ENCODE results near the gene CUZD1.

The CUZD1 gene

GRCh38 chr10:122854648-122855047, 9.0 kb upstream of the CUZD1 start:
- DNase-seq, result peak in 1 of 2 donors; percentile 2
- peaks cover 3 to 5% of the 10 kb centered on the region in 2 experiments for H3K4me1 ChIP-seq (ENCODE audit: control insufficient read depth in 1 of 2, insufficient read depth in 2 of 2, low read length in 2 of 2)
- H3K9me3 ChIP-seq (ENCODE audit: insufficient read depth, low read depth, low read length), result no peaks in the 10 kb centered on the region
- no peak overlapping the region for H2BK120ac ChIP-seq (ENCODE audit: insufficient read depth, low read length, poor library complexity)
- no peaks in the 10 kb centered on the region for H3K79me2 ChIP-seq (ENCODE audit: control insufficient read depth, insufficient read depth, low read length, poor library complexity)
- no peak overlapping the region for H3K14ac ChIP-seq (ENCODE audit: low read length)
- H3K23ac ChIP-seq (ENCODE audit: low read length), result no peak overlapping the region
- H3K36me3 ChIP-seq (ENCODE audit: control insufficient read depth in 1 of 2, insufficient read depth in 2 of 2, low read length in 2 of 2), result no peaks in the 10 kb centered on the region
- H2AK5ac ChIP-seq (ENCODE audit: low read length), result no peak overlapping the region
- no peak overlapping the region for H2AFZ ChIP-seq (ENCODE audit: insufficient read depth, low read length, poor library complexity)
- no CpG with 5 or more reads among the region's 5 CpGs for WGBS (ENCODE audit: extremely low coverage, insufficient coverage, insufficient read length)
- no peak overlapping the region for H3K18ac ChIP-seq (ENCODE audit: low read length)
- no peak overlapping the region for H4K12ac ChIP-seq (ENCODE audit: low read depth, low read length)
- H3K27ac ChIP-seq (ENCODE audit: low read depth, low read length), result no peak overlapping the region
- no peaks in the 10 kb centered on the region for H3K27me3 ChIP-seq (ENCODE audit: insufficient read depth, low read length)
- no peak overlapping the region for H3K4me2 ChIP-seq (ENCODE audit: low read length)
- no peak overlapping the region for H3K9ac ChIP-seq (ENCODE audit: low read length)
- no peak overlapping the region for H3K4ac ChIP-seq (ENCODE audit: low read depth, low read length)
- H4K91ac ChIP-seq (ENCODE audit: low read depth, low read length), result no peak overlapping the region
- H3K4me3 ChIP-seq (ENCODE audit: low read depth, low read length), result no peak overlapping the region
- no peak overlapping the region for H2BK12ac ChIP-seq (ENCODE audit: low read length)
- no peaks in the 10 kb centered on the region for H3K79me1 ChIP-seq (ENCODE audit: low read length)
- no peak overlapping the region for H2BK5ac ChIP-seq (ENCODE audit: low read depth, low read length, poor library complexity)
- no peak overlapping the region for H4K8ac ChIP-seq (ENCODE audit: low read depth, low read length)

DNA sequence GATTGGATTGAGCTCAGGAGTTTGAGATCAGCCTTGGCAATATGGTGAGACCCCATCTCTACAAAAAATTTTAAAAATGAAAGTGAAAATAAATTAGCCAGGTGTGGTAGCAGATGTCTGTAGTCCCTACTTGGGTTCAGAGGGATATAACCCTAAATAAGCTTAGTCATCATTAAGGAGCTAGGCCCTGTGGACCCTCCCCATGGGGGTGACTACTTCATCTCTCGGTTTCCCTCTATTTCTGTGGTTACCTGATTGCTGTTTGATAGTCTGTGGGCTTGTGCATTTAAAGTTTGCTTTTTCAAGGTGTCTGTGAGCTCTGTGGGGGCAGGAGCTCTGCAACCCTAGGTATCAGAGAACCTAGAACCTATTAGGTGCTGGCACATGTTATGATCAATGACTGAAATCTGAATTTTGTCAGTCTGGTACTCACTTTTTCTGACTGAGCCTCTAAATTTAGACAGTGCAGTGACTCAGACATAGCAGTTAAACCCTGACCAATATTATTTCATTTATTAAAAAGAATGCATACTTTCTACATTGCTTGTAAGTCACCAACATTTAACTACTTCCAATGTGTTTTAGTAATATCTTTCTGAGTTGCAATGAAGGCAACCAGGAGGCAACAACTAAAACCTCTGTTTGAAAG, 8.1 kb upstream of the CUZD1 start:
- H2AFZ ChIP-seq (ENCODE audit: insufficient read depth, low read length, poor library complexity), result no peak overlapping the region
- no CpG with 5 or more reads among the region's 1 CpG for WGBS (ENCODE audit: extremely low coverage, insufficient coverage, insufficient read length)
- no peak overlapping the region for H4K12ac ChIP-seq (ENCODE audit: low read depth, low read length)
- no peak overlapping the region for H2BK120ac ChIP-seq (ENCODE audit: insufficient read depth, low read length, poor library complexity)
- no peak overlapping the region for H3K4me2 ChIP-seq (ENCODE audit: low read length)
- no peak overlapping the region for H2BK5ac ChIP-seq (ENCODE audit: low read depth, low read length, poor library complexity)
- no peak overlapping the region for H3K14ac ChIP-seq (ENCODE audit: low read length)
- H3K4ac ChIP-seq (ENCODE audit: low read depth, low read length), result no peak overlapping the region
- H3K4me3 ChIP-seq (ENCODE audit: low read depth, low read length), result no peak overlapping the region
- H3K27ac ChIP-seq (ENCODE audit: low read depth, low read length), result no peak overlapping the region
- H4K8ac ChIP-seq (ENCODE audit: low read depth, low read length), result no peak overlapping the region
- H3K27me3 ChIP-seq (ENCODE audit: insufficient read depth, low read length), result no peaks in the 10 kb centered on the region
- no peak overlapping the region for H2BK12ac ChIP-seq (ENCODE audit: low read length)
- H3K23ac ChIP-seq (ENCODE audit: low read length), result no peak overlapping the region
- peaks cover 3 to 5% of the 10 kb centered on the region in 2 experiments for H3K4me1 ChIP-seq (ENCODE audit: control insufficient read depth in 1 of 2, insufficient read depth in 2 of 2, low read length in 2 of 2)
- H2AK5ac ChIP-seq (ENCODE audit: low read length), result no peak overlapping the region
- H3K9ac ChIP-seq (ENCODE audit: low read length), result no peak overlapping the region
- no peaks in the 10 kb centered on the region for H3K79me2 ChIP-seq (ENCODE audit: control insufficient read depth, insufficient read depth, low read length, poor library complexity)
- H4K91ac ChIP-seq (ENCODE audit: low read depth, low read length), result no peak overlapping the region
- H3K18ac ChIP-seq (ENCODE audit: low read length), result no peak overlapping the region
- H3K36me3 ChIP-seq (ENCODE audit: control insufficient read depth in 1 of 2, insufficient read depth in 2 of 2, low read length in 2 of 2), result no peaks in the 10 kb centered on the region
- no peaks in the 10 kb centered on the region for H3K79me1 ChIP-seq (ENCODE audit: low read length)
- H3K9me3 ChIP-seq (ENCODE audit: insufficient read depth, low read depth, low read length), result no peaks in the 10 kb centered on the region
- DNase-seq, result no peak

DNA sequence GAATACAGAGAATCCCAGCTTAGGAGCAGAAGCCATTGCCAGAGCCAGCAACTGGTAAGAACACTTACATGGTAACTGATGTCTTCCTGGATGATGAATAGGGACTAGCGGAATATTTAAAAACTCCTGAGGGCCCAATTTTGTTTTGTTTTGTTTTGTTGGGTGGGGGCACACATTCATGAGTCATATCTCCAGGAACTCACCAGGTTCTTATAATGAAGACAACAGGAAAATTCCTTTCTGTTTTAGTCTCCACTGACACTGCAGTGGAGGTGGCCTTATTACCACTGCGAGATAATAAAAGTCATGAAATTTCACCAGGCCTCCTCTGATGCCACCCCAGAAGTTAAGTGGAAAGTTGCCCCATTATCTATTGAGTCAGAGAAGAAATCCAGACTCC, 6.6 kb upstream of the CUZD1 start:
- H4K8ac ChIP-seq (ENCODE audit: low read depth, low read length), result no peak overlapping the region
- H4K12ac ChIP-seq (ENCODE audit: low read depth, low read length), result no peak overlapping the region
- no peak overlapping the region for H3K9ac ChIP-seq (ENCODE audit: low read length)
- no peak for DNase-seq
- no peak overlapping the region for H3K4me3 ChIP-seq (ENCODE audit: low read depth, low read length)
- no peak overlapping the region for H2AFZ ChIP-seq (ENCODE audit: insufficient read depth, low read length, poor library complexity)
- H3K4ac ChIP-seq (ENCODE audit: low read depth, low read length), result no peak overlapping the region
- H2BK5ac ChIP-seq (ENCODE audit: low read depth, low read length, poor library complexity), result no peak overlapping the region
- H2BK12ac ChIP-seq (ENCODE audit: low read length), result no peak overlapping the region
- H3K27me3 ChIP-seq (ENCODE audit: insufficient read depth, low read length), result no peaks in the 10 kb centered on the region
- no peaks in the 10 kb centered on the region for H3K36me3 ChIP-seq (ENCODE audit: control insufficient read depth in 1 of 2, insufficient read depth in 2 of 2, low read length in 2 of 2)
- no peaks in the 10 kb centered on the region for H3K79me2 ChIP-seq (ENCODE audit: control insufficient read depth, insufficient read depth, low read length, poor library complexity)
- no peaks in the 10 kb centered on the region for H3K9me3 ChIP-seq (ENCODE audit: insufficient read depth, low read depth, low read length)
- H3K23ac ChIP-seq (ENCODE audit: low read length), result no peak overlapping the region
- H3K18ac ChIP-seq (ENCODE audit: low read length), result no peak overlapping the region
- no peak overlapping the region for H2AK5ac ChIP-seq (ENCODE audit: low read length)
- H3K14ac ChIP-seq (ENCODE audit: low read length), result no peak overlapping the region
- peaks cover 3 to 5% of the 10 kb centered on the region in 2 experiments for H3K4me1 ChIP-seq (ENCODE audit: control insufficient read depth in 1 of 2, insufficient read depth in 2 of 2, low read length in 2 of 2)
- H3K27ac ChIP-seq (ENCODE audit: low read depth, low read length), result peak overlapping the region; percentile 38
- WGBS (ENCODE audit: extremely low coverage, insufficient coverage, insufficient read length), result no CpG with 5 or more reads among the region's 2 CpGs
- H3K4me2 ChIP-seq (ENCODE audit: low read length), result no peak overlapping the region
- no peaks in the 10 kb centered on the region for H3K79me1 ChIP-seq (ENCODE audit: low read length)
- no peak overlapping the region for H2BK120ac ChIP-seq (ENCODE audit: insufficient read depth, low read length, poor library complexity)
- H4K91ac ChIP-seq (ENCODE audit: low read depth, low read length), result no peak overlapping the region

DNA sequence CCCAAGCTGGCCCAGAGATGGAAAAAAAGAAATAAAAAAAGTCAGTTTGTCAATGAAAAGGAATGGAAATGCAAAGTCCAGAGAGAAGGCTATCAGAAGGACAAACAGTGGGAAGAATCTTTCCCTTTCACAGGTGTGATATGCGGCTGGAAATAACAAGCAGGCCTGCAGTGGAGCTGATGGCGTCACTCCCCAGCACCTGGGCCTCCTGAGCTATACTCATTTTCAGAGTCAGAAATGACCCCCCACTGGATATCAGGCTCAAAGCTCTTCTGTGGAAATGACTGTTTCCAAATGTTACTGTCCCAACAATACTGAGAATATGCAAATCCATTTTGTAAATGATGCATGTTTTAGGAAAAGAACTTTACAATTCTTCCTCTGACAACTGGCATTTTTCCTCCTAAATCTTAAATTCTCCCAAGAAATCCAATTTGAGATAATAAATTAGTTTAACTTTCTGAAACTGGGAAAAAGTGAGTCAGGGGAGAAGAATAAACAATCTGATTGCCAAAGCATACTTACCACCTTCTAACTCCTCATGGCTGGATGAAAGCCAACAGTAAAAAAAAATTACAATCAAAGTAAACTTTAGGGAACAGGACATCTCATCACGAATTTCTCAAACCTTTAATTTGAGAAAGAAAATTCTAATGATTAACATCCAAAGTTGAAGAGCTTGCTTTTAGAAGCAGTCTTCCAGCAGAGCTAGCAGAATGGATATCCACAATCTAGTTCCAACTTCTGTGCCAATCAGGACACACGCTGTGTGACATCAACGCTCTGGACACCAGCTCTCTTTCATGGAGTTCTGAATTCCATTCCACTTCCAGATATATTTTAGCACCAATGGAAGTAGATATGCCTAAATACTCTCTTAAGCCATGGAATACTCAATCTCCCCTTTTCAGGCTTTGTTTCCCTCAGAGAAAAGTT, 5.3 kb upstream of the CUZD1 start:
- H3K36me3 ChIP-seq (ENCODE audit: control insufficient read depth in 1 of 2, insufficient read depth in 2 of 2, low read length in 2 of 2), result no peaks in the 10 kb centered on the region

More for the DNA sequence above, 5.3 kb upstream of the CUZD1 start:
- Histone ChIP-seq H3K9ac (ENCODE audit: low read length) (no peak overlapping the region), H3K79me1 (ENCODE audit: low read length) (no peaks in the 10 kb centered on the region), H3K27me3 (ENCODE audit: insufficient read depth, low read length) (no peaks in the 10 kb centered on the region), H4K12ac (ENCODE audit: low read depth, low read length) (no peak overlapping the region), H3K4ac (ENCODE audit: low read depth, low read length) (no peak overlapping the region), H3K27ac (ENCODE audit: low read depth, low read length) (no peak overlapping the region), H3K18ac (ENCODE audit: low read length) (no peak overlapping the region), H4K8ac (ENCODE audit: low read depth, low read length) (no peak overlapping the region), H2BK120ac (ENCODE audit: insufficient read depth, low read length, poor library complexity) (no peak overlapping the region), H3K23ac (ENCODE audit: low read length) (no peak overlapping the region), H3K79me2 (ENCODE audit: control insufficient read depth, insufficient read depth, low read length, poor library complexity) (no peaks in the 10 kb centered on the region), H2BK12ac (ENCODE audit: low read length) (no peak overlapping the region), H3K4me1 (ENCODE audit: control insufficient read depth in 1 of 2, insufficient read depth in 2 of 2, low read length in 2 of 2) (peaks cover 5 to 8% of the 10 kb centered on the region in 2 experiments), H2BK5ac (ENCODE audit: low read depth, low read length, poor library complexity) (no peak overlapping the region), H3K14ac (ENCODE audit: low read length) (no peak overlapping the region), H3K9me3 (ENCODE audit: insufficient read depth, low read depth, low read length) (peaks cover 2% of the 10 kb centered on the region), H4K91ac (ENCODE audit: low read depth, low read length) (no peak overlapping the region), H2AK5ac (ENCODE audit: low read length) (no peak overlapping the region), H3K4me2 (ENCODE audit: low read length) (no peak overlapping the region), H2AFZ (ENCODE audit: insufficient read depth, low read length, poor library complexity) (no peak overlapping the region), H3K4me3 (ENCODE audit: low read depth, low read length) (no peak overlapping the region)
- WGBS (ENCODE audit: extremely low coverage, insufficient coverage, insufficient read length), result no CpG with 5 or more reads among the region's 5 CpGs
- no peak for DNase-seq
